WTC11 (cell line): ENCODE data around the gene ABAT. TPM values are rescaled to one million over a fixed set of nuclear protein-coding genes. Genes with fewer than 3 reads are reported as not detected.
A peak's percentile ranks its signal among the peaks of the same experiment; 100 is the strongest.
"Not testable (repeated sequence)": the region's sequence is repeated elsewhere in the genome, so short reads cannot be mapped to it uniquely, and the experiment has no call there.

Source experiments
- ATAC-seq: fragments of 200-7000 bp; cut with Tn5 transposase; 2 replicates; pipeline ENCODE4 v1.10.0; 2021; ENCODE audit warnings: mild to moderate bottlenecking, moderate library complexity
- CTCF ChIA-PET: fragments of 300-600 bp; sonication (Branson Sonifier 250); formaldehyde crosslinking; loops from one replicate; lab custom pipeline; 2021; ENCODE audit warnings: antibody characterized with exemption; lab: Charles Lee
- POLR2A ChIA-PET: fragments of 350-600 bp; sonication (Branson Sonifier 250); formaldehyde crosslinking; loops from one replicate; lab custom pipeline; 2021; ENCODE audit warnings: antibody characterized with exemption; lab: Charles Lee
- DNase-seq: peaks from one replicate; pipeline ENCODE4 v3.0.0; 2021; ENCODE audit warnings: low spot score
- H3K27ac Mint-ChIP-seq: 2 replicates; pipeline ENCODE4 v1.8.0; 2021; ENCODE audit warnings: mixed read lengths
- H3K27me3 Mint-ChIP-seq: 2 replicates; pipeline ENCODE4 v1.8.0; 2021; ENCODE audit warnings: low read depth, mild to moderate bottlenecking, moderate library complexity, mixed read lengths
- H3K36me3 Mint-ChIP-seq: 2 replicates; pipeline ENCODE4 v1.8.0; 2021; ENCODE audit warnings: mixed read lengths
- H3K4me1 Mint-ChIP-seq: 2 replicates; pipeline ENCODE4 v1.8.0; 2022; ENCODE audit warnings: mixed read lengths
- H3K4me3 Mint-ChIP-seq: 2 replicates; pipeline ENCODE4 v1.8.0; 2021; ENCODE audit warnings: mild to moderate bottlenecking, moderate library complexity, mixed read lengths
- H3K9me3 Mint-ChIP-seq: 2 replicates; pipeline ENCODE4 v1.8.0; 2021; ENCODE audit warnings: mixed read lengths
- E2F5 ChIP-seq: sonication (generic); formaldehyde crosslinking; IDR thresholded peaks from 2 replicates; pipeline ENCODE4 v1.8.1; 2022; ENCODE audit warnings: mild to moderate bottlenecking, moderate library complexity, missing genetic modification reagents
- IRF1 ChIP-seq: sonication (generic); formaldehyde crosslinking; IDR thresholded peaks from 2 replicates; pipeline ENCODE4 v1.8.0; 2023; ENCODE audit warnings: missing genetic modification reagents
- KAT7 ChIP-seq: sonication (generic); formaldehyde crosslinking; IDR thresholded peaks from 2 replicates; pipeline ENCODE4 v1.8.1; 2023; ENCODE audit warnings: missing genetic modification reagents, mild to moderate bottlenecking, borderline replicate concordance
- MAX ChIP-seq: sonication (generic); formaldehyde crosslinking; IDR thresholded peaks from 2 replicates; pipeline ENCODE4 v1.8.0; 2022; ENCODE audit warnings: mild to moderate bottlenecking, missing genetic modification reagents
- MYBL2 ChIP-seq: sonication (generic); formaldehyde crosslinking; IDR thresholded peaks from 2 replicates; pipeline ENCODE4 v1.8.1; 2023; ENCODE audit warnings: mild to moderate bottlenecking, moderate library complexity, missing genetic modification reagents
- TCF7 ChIP-seq: sonication (generic); formaldehyde crosslinking; IDR thresholded peaks from 2 replicates; pipeline ENCODE4 v1.8.0; 2022; ENCODE audit warnings: mild to moderate bottlenecking, low read depth, missing genetic modification reagents, moderate library complexity
- TEAD4 ChIP-seq: sonication (generic); formaldehyde crosslinking; IDR thresholded peaks from 2 replicates; pipeline ENCODE4 v1.8.0; 2022; ENCODE audit warnings: mild to moderate bottlenecking, missing genetic modification reagents
- ZSCAN18 ChIP-seq: fragments of 250-450 bp; sonication (Bioruptor Pico); IDR thresholded peaks from 2 replicates; pipeline ENCODE4 v2.1.2; 2022; ENCODE audit warnings: mild to moderate bottlenecking, moderate library complexity
- total RNA-seq: library from RNA; stranded (reverse); gene quantifications from 3 replicates; pipeline ENCODE4 v1.2.3, GENCODE V29; 2021
- TF ChIP-seq, protein P1 (sequence below): sonication (generic); formaldehyde crosslinking; IDR thresholded peaks from 2 replicates; pipeline ENCODE4 v1.8.0; 2022; ENCODE audit warnings: mild to moderate bottlenecking, missing genetic modification reagents
- TF ChIP-seq, protein P2 (sequence below): sonication (generic); formaldehyde crosslinking; IDR thresholded peaks from 2 replicates; pipeline ENCODE4 v1.8.1; 2023; ENCODE audit warnings: mild to moderate bottlenecking, missing genetic modification reagents
- TF ChIP-seq, protein P3 (sequence below): fragments of 250-450 bp; sonication (Bioruptor Pico); IDR thresholded peaks from 2 replicates; pipeline ENCODE4 v1.9.0; 2021; ENCODE audit warnings: mild to moderate bottlenecking, borderline replicate concordance
- TF ChIP-seq, protein P4 (sequence below): sonication (generic); formaldehyde crosslinking; IDR thresholded peaks from 2 replicates; pipeline ENCODE4 v1.8.0; 2022; ENCODE audit warnings: mild to moderate bottlenecking, missing genetic modification reagents

The ABAT gene
- total RNA-seq, 1 experiment from 2014 or later: 6.6 TPM

DNA sequence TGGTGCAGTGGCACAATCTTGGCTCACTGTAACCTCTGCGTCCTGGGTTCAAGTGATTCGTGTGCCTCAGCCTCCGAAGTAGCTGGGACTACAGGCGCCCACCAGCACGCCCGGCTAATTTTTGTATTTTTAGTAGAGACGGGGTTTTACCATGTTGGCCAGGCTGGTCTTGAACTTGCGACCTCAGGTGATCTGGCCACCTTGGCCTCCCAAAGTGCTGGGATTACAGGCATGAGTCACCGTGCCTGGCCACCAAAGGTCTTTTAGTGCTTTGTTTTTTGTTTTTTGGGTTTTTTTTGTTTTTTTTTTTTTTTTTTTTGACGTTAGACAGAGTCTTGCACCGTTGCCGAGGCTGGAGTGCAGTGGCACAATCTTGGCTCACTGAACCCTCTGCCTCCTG lies 129.3 kb downstream of the ABAT start:
- H3K9me3 Mint-ChIP-seq, DNase-seq, H3K27ac Mint-ChIP-seq, POLR2A ChIA-PET, H3K4me3 Mint-ChIP-seq, ATAC-seq, H3K27me3 Mint-ChIP-seq, CTCF ChIA-PET: not testable (repeated sequence)
- peaks cover 14% of the 10 kb centered on the region for H3K4me1 Mint-ChIP-seq
- H3K36me3 Mint-ChIP-seq: peaks cover 56% of the 10 kb centered on the region

DNA sequence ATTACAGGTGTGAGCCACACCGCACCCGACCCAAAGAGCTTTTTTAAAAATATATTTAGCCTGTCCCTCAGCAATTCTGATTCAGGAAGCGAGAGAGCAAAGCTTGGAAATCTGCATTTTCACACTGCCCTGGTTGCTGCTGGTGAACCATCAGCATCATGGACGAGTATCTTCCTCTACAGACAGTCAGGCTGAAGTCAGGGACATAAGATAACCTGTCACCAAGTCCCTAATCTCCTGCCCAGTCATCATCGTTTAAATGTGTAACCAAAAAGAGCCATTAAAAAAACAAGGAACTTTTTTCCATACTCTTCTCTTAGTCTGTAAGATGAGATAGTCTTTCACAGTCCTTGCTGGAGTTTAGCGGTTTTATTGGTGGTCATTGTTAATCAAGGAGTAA lies 129.9 kb downstream of the ABAT start:
- no peak for TF ChIP-seq IRF1
- TF ChIP-seq, protein P1, sequence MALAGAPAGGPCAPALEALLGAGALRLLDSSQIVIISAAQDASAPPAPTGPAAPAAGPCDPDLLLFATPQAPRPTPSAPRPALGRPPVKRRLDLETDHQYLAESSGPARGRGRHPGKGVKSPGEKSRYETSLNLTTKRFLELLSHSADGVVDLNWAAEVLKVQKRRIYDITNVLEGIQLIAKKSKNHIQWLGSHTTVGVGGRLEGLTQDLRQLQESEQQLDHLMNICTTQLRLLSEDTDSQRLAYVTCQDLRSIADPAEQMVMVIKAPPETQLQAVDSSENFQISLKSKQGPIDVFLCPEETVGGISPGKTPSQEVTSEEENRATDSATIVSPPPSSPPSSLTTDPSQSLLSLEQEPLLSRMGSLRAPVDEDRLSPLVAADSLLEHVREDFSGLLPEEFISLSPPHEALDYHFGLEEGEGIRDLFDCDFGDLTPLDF: no peak
- TF ChIP-seq MAX: no peak
- peaks cover 60% of the 10 kb centered on the region for H3K36me3 Mint-ChIP-seq
- H3K4me1 Mint-ChIP-seq: peaks cover 9% of the 10 kb centered on the region
- peak overlapping the region; percentile 64 for H3K27ac Mint-ChIP-seq
- CTCF ChIA-PET: no interaction called here
- DNase-seq (no peak), ATAC-seq (no peak)
- POLR2A ChIA-PET: no interaction called here
- no peaks in the 10 kb centered on the region for H3K27me3 Mint-ChIP-seq
- no peak overlapping the region for H3K4me3 Mint-ChIP-seq
- no peaks in the 10 kb centered on the region for H3K9me3 Mint-ChIP-seq

- no peak for TF ChIP-seq TCF7
- TF ChIP-seq MYBL2 (CRISPR knock-in tag): no peak
- TF ChIP-seq, protein P2, sequence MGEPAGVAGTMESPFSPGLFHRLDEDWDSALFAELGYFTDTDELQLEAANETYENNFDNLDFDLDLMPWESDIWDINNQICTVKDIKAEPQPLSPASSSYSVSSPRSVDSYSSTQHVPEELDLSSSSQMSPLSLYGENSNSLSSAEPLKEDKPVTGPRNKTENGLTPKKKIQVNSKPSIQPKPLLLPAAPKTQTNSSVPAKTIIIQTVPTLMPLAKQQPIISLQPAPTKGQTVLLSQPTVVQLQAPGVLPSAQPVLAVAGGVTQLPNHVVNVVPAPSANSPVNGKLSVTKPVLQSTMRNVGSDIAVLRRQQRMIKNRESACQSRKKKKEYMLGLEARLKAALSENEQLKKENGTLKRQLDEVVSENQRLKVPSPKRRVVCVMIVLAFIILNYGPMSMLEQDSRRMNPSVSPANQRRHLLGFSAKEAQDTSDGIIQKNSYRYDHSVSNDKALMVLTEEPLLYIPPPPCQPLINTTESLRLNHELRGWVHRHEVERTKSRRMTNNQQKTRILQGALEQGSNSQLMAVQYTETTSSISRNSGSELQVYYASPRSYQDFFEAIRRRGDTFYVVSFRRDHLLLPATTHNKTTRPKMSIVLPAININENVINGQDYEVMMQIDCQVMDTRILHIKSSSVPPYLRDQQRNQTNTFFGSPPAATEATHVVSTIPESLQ: no peak
- H3K27ac Mint-ChIP-seq: peak overlapping the region; percentile 76
- ATAC-seq: no peak
- POLR2A ChIA-PET: interaction anchor here (0.6 to 1.1 kb wide), 2 partner anchors 72 to 180 kb away, joined by 3 read pairs; no protein-coding TSS in a partner anchor
- no peaks in the 10 kb centered on the region for H3K27me3 Mint-ChIP-seq
- H3K9me3 Mint-ChIP-seq: no peaks in the 10 kb centered on the region
- DNase-seq: no peak
- peaks cover 7% of the 10 kb centered on the region; the same call in 1 of the 2 replicates for H3K4me1 Mint-ChIP-seq
- H3K4me3 Mint-ChIP-seq: no peak overlapping the region
- CTCF ChIA-PET: interaction anchor here (1.1 kb wide), 1 partner anchor 11 kb away, joined by 3 read pairs; no protein-coding TSS in a partner anchor
- peaks cover 74% of the 10 kb centered on the region for H3K36me3 Mint-ChIP-seq
Measured at GRCh38 chr16:8806272-8806983, 132.0 kb downstream of the ABAT start.

DNA sequence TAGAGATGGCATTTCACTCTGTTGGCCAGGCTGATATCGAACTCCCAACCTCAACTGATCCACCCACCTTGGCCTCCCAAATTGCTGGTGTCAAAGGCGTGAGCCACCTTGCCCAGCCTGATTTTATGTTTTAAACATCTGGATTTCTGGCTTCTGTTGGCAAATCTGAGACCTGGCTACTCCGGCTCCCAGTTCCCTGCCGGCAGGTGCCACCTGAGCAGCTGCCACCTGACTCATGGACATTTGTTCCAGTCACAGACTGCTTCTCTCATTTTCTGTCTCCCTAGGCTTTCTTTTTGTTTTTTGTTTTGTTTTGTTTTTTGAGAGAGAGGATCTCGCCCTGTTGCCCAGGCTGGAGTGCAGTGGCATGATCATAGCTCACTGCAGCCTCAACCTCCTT lies 132.8 kb downstream of the ABAT start:
- POLR2A ChIA-PET: interaction anchor here (0.6 kb wide), 1 partner anchor 181 kb away, joined by 3 read pairs; no protein-coding TSS in a partner anchor
- TF ChIP-seq, protein P3, sequence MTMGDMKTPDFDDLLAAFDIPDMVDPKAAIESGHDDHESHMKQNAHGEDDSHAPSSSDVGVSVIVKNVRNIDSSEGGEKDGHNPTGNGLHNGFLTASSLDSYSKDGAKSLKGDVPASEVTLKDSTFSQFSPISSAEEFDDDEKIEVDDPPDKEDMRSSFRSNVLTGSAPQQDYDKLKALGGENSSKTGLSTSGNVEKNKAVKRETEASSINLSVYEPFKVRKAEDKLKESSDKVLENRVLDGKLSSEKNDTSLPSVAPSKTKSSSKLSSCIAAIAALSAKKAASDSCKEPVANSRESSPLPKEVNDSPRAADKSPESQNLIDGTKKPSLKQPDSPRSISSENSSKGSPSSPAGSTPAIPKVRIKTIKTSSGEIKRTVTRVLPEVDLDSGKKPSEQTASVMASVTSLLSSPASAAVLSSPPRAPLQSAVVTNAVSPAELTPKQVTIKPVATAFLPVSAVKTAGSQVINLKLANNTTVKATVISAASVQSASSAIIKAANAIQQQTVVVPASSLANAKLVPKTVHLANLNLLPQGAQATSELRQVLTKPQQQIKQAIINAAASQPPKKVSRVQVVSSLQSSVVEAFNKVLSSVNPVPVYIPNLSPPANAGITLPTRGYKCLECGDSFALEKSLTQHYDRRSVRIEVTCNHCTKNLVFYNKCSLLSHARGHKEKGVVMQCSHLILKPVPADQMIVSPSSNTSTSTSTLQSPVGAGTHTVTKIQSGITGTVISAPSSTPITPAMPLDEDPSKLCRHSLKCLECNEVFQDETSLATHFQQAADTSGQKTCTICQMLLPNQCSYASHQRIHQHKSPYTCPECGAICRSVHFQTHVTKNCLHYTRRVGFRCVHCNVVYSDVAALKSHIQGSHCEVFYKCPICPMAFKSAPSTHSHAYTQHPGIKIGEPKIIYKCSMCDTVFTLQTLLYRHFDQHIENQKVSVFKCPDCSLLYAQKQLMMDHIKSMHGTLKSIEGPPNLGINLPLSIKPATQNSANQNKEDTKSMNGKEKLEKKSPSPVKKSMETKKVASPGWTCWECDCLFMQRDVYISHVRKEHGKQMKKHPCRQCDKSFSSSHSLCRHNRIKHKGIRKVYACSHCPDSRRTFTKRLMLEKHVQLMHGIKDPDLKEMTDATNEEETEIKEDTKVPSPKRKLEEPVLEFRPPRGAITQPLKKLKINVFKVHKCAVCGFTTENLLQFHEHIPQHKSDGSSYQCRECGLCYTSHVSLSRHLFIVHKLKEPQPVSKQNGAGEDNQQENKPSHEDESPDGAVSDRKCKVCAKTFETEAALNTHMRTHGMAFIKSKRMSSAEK (CRISPR knock-in tag): no peak
- TF ChIP-seq KAT7: no peak
- TF ChIP-seq, protein P4, sequence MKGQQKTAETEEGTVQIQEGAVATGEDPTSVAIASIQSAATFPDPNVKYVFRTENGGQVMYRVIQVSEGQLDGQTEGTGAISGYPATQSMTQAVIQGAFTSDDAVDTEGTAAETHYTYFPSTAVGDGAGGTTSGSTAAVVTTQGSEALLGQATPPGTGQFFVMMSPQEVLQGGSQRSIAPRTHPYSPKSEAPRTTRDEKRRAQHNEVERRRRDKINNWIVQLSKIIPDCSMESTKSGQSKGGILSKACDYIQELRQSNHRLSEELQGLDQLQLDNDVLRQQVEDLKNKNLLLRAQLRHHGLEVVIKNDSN: no peak
- TF ChIP-seq ZSCAN18 (CRISPR knock-in tag): no peak
- no peak for TF ChIP-seq TEAD4 (CRISPR knock-in tag)
- TF ChIP-seq E2F5 (CRISPR knock-in tag): no peak

More for the DNA sequence above, 132.8 kb downstream of the ABAT start:
- ATAC-seq (no peak), DNase-seq (no peak)
- CTCF ChIA-PET: no interaction called here
- no peak overlapping the region for H3K27ac Mint-ChIP-seq
- H3K4me1 Mint-ChIP-seq: peaks cover 7% of the 10 kb centered on the region; the same call in 1 of the 2 replicates
- H3K27me3 Mint-ChIP-seq: no peaks in the 10 kb centered on the region
- no peak overlapping the region for H3K4me3 Mint-ChIP-seq
- H3K9me3 Mint-ChIP-seq: no peaks in the 10 kb centered on the region
- H3K36me3 Mint-ChIP-seq: peaks cover 74% of the 10 kb centered on the region
